Nephron progenitor cell (in vitro differentiated cells): ENCODE results near the gene PNMA1.
A peak's percentile ranks its signal among the peaks of the same experiment; 100 is the strongest.

ENCODE experiments used
- DNase-seq: peaks from one replicate; pipeline ENCODE4 v3.0.0; 2021
- H3K27ac Mint-ChIP-seq: 2 replicates; pipeline ENCODE4 v1.8.0; 2021; ENCODE audit warnings: mild to moderate bottlenecking, moderate library complexity, mixed read lengths
- H3K27me3 Mint-ChIP-seq: 2 replicates; pipeline ENCODE4 v1.8.0; 2021; ENCODE audit warnings: mild to moderate bottlenecking, low read depth, mixed read lengths; ENCODE audit not compliant: poor library complexity
- H3K36me3 Mint-ChIP-seq: 2 replicates; pipeline ENCODE4 v1.8.0; 2021; ENCODE audit warnings: low read depth, mixed read lengths
- H3K4me1 Mint-ChIP-seq: 2 replicates; pipeline ENCODE4 v1.8.0; 2021; ENCODE audit warnings: mixed read lengths
- H3K4me3 Mint-ChIP-seq: 2 replicates; pipeline ENCODE4 v1.8.0; 2021; ENCODE audit warnings: mild to moderate bottlenecking, moderate library complexity, mixed read lengths
- H3K9me3 Mint-ChIP-seq: 2 replicates; pipeline ENCODE4 v1.8.0; 2021; ENCODE audit warnings: mild to moderate bottlenecking, moderate library complexity, mixed read lengths
- TF ChIP-seq, protein P1 (sequence below): fragments of 200-600 bp; sonication (generic); IDR thresholded peaks from 2 replicates; pipeline ENCODE4 v1.5.0; 2021; ENCODE audit warnings: antibody characterized with exemption

The PNMA1 gene

GRCh38 chr14:73755434-73756014 is 41.3 kb upstream of the PNMA1 start:
- no peaks in the 10 kb centered on the region for H3K27me3 Mint-ChIP-seq
- no peak overlapping the region for H3K4me3 Mint-ChIP-seq
- TF ChIP-seq, protein P1, sequence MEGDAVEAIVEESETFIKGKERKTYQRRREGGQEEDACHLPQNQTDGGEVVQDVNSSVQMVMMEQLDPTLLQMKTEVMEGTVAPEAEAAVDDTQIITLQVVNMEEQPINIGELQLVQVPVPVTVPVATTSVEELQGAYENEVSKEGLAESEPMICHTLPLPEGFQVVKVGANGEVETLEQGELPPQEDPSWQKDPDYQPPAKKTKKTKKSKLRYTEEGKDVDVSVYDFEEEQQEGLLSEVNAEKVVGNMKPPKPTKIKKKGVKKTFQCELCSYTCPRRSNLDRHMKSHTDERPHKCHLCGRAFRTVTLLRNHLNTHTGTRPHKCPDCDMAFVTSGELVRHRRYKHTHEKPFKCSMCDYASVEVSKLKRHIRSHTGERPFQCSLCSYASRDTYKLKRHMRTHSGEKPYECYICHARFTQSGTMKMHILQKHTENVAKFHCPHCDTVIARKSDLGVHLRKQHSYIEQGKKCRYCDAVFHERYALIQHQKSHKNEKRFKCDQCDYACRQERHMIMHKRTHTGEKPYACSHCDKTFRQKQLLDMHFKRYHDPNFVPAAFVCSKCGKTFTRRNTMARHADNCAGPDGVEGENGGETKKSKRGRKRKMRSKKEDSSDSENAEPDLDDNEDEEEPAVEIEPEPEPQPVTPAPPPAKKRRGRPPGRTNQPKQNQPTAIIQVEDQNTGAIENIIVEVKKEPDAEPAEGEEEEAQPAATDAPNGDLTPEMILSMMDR = no peak
- peak overlapping the region; percentile 79 for H3K27ac Mint-ChIP-seq
- peaks cover 5% of the 10 kb centered on the region for H3K36me3 Mint-ChIP-seq
- H3K4me1 Mint-ChIP-seq = peaks cover 85% of the 10 kb centered on the region
- DNase-seq = no peak
- H3K9me3 Mint-ChIP-seq = no peaks in the 10 kb centered on the region

- peaks cover 85% of the 10 kb centered on the region for H3K4me1 Mint-ChIP-seq
- H3K27ac Mint-ChIP-seq = peak overlapping the region; percentile 79
- H3K9me3 Mint-ChIP-seq = no peaks in the 10 kb centered on the region
- DNase-seq = no peak
- no peak overlapping the region for H3K4me3 Mint-ChIP-seq
- H3K36me3 Mint-ChIP-seq = peaks cover 5% of the 10 kb centered on the region
- TF ChIP-seq, protein P1 = no peak
- no peaks in the 10 kb centered on the region for H3K27me3 Mint-ChIP-seq
These were observed 40.8 kb upstream of the PNMA1 start for GRCh38 chr14:73754911-73755360.

DNA sequence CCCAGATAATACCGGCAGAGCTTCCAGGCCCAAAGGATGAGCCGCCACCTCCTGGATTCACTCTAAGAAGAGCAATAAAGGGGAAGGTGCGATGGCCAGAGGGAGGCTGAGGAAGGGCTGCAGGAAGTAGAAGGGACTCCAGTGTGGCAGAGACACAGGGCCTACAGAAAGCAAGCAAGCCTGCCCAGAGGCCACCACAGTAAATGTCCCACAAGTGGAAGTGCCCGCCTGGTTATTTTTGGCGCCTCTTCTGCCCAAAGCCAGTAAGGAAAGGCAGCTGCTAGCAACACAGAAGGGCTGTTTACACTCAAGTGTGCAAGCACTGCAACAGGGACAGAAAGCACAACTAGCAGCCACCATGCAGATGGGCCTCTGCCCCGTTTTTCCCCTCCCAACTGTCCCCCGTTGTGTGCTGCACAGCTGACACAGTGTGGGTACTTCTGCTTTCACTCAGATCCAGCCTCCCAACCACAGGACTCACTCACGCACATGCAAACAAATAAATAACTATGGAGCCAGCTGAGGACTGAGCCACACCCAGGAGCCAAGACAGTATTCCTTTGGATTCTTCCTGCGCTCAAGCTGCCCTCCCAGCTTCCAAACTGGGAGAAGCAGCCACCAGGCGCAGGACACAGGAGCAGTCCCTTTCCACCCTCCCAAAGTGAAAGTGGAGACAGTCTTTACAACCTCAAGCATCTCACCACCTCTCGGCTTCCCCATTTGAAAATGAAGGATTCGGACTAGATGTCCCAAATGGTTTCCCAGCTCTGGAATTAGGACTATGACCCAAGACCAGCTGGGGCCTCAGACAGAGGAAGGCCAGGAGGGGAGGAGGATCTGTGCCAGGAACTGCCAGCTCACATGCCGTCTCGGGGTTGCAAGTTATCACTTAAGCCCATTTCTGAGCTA is 40.0 kb upstream of the PNMA1 start:
- Mint-ChIP-seq H3K27ac (peak overlapping the region; percentile 62), H3K4me3 (no peak overlapping the region), H3K36me3 (peaks cover 5% of the 10 kb centered on the region), H3K4me1 (peaks cover 93% of the 10 kb centered on the region), H3K27me3 (no peaks in the 10 kb centered on the region), H3K9me3 (no peaks in the 10 kb centered on the region)
- TF ChIP-seq, protein P1 = no peak
- DNase-seq = no peak

DNA sequence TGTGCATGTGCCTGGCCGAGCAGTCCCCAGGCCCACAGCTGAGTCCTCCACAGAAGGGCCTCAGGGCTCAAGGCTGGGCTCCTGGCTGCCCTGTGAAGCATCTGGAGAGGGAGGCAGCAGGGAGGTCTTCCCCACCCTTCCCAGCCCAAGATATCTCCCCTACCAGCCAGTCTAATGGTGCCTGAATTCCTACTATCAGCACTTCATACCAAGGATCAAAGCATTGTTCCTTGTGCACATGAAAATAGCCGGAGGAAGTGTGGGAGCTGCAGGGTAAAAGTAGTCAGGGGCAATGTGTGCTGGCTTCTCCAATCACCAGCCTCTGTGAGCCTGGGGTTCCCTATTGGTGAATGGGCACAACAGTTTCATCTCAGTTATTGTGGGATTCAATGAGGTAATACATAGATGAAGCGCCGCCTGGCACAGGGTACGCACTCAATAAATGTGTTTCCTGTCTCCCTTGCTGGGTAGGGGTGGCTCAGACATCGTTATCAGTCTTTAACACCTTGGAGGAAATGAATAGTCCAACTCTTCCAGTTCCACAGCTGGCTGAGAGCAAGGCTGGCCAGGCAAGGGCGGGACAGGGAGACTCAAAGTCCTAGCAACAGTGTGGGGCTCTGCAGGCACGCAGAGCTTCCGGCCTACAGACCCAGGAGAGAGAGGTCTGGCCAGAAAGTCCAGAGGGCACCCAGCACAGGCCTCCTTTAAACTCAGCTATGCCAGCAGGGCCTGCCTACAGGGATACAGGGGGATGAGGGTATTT is 39.1 kb upstream of the PNMA1 start:
- Mint-ChIP-seq H3K27me3 (no peaks in the 10 kb centered on the region), H3K36me3 (peaks cover 5% of the 10 kb centered on the region), H3K9me3 (no peaks in the 10 kb centered on the region), H3K27ac (peak overlapping the region; percentile 45), H3K4me3 (no peak overlapping the region), H3K4me1 (peaks cover 93% of the 10 kb centered on the region)
- TF ChIP-seq, protein P1 = no peak
- no peak for DNase-seq

DNA sequence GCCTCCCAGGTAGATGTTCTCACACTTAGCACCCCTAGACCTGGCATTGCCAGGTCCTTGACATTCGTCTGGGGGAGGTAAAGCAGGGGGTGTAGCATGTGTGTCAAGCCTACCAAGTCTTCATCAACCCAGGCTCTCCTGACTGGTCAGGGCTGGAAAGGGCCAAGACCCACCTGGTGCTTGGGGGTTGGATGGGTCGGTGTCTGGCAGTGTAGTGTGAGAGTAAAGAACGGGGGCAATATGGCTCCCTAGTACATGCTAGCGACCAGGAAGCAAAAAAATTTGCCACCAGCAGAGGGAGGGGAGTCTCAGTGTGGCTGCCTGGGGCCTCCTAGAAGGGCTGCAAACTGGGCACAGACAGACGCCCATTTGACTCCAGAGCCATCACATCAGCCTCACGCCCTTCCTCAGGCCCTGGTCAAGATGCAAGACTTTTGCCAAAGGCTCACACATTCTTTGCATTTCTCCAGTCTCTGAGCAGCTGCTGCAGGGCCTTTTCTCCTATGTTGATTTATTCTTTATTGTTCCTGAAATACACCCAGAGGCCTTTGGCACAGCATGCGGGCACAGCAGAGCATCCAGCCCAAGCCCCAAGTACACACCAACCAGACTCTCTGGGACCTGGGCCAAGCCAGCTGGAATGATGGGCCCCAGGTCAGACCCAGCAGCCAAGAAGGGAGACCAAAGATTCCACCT is 38.3 kb upstream of the PNMA1 start:
- H3K27ac Mint-ChIP-seq = no peak overlapping the region
- no peaks in the 10 kb centered on the region for H3K27me3 Mint-ChIP-seq
- TF ChIP-seq, protein P1 = no peak
- peaks cover 86% of the 10 kb centered on the region for H3K4me1 Mint-ChIP-seq
- H3K36me3 Mint-ChIP-seq = peaks cover 5% of the 10 kb centered on the region
- no peak for DNase-seq
- no peak overlapping the region for H3K4me3 Mint-ChIP-seq
- H3K9me3 Mint-ChIP-seq = no peaks in the 10 kb centered on the region
